PC-9 (cell line): ENCODE measurements around the gene PRRX1.

Experiments used
- EZH2 ChIP-seq: fragments of 200-600 bp; sonication (generic); IDR thresholded peaks from 2 replicates; pipeline ENCODE4 v1.8.0; 2017; ENCODE audit warnings: antibody characterized with exemption, low read depth
- TF ChIP-seq, protein P1 (sequence below): fragments of 200-600 bp; sonication (generic); conservative IDR thresholded peaks from 2 replicates; pipeline ENCODE4 v1.6.1; 2017; ENCODE audit warnings: mixed run types, antibody characterized with exemption, mild to moderate bottlenecking, moderate library complexity

DNA sequence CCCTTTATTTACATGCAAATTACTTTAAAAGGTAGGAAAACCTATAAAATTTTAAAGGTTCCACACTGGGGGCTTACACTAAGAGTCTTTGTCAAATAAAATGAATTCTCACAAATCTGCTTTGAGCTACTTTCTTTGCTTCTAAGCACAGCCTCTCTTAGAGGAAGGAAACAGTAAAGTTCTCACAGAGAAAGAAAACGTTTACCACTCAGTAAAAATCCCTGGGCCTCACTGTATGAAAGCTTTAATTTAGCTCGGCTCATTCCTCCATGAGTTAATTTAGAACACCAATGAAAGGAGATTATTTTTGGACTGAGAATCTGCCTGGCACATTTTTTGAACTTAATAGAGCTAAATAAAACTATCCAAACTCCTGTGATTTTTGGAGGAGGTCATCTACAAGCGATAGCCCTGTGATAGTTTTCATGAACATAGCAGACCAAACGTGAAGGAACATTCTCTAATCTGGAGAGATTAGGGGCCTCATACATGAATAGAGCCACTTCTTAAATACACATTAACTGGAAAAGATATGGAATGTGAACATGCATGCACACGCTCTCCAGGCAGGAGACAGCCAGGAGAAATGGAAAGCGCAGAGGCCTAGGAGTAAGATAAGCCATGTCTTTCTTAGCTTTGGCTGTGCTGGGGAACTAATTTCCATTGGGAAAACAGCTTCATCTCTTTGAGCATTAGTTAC is 32.8 kb downstream of the PRRX1 start:
- TF ChIP-seq, protein P1, sequence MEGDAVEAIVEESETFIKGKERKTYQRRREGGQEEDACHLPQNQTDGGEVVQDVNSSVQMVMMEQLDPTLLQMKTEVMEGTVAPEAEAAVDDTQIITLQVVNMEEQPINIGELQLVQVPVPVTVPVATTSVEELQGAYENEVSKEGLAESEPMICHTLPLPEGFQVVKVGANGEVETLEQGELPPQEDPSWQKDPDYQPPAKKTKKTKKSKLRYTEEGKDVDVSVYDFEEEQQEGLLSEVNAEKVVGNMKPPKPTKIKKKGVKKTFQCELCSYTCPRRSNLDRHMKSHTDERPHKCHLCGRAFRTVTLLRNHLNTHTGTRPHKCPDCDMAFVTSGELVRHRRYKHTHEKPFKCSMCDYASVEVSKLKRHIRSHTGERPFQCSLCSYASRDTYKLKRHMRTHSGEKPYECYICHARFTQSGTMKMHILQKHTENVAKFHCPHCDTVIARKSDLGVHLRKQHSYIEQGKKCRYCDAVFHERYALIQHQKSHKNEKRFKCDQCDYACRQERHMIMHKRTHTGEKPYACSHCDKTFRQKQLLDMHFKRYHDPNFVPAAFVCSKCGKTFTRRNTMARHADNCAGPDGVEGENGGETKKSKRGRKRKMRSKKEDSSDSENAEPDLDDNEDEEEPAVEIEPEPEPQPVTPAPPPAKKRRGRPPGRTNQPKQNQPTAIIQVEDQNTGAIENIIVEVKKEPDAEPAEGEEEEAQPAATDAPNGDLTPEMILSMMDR: no peak
- TF ChIP-seq EZH2: no peak
